GM19238 (cell line): Measurements from ENCODE around the gene CFAP69.

Experiments
- DNase-seq: peaks from one replicate; pipeline ENCODE4 v3.0.0; 2011; ENCODE audit warnings: low spot score; ENCODE audit not compliant: insufficient read length

The CFAP69 gene, protein sequence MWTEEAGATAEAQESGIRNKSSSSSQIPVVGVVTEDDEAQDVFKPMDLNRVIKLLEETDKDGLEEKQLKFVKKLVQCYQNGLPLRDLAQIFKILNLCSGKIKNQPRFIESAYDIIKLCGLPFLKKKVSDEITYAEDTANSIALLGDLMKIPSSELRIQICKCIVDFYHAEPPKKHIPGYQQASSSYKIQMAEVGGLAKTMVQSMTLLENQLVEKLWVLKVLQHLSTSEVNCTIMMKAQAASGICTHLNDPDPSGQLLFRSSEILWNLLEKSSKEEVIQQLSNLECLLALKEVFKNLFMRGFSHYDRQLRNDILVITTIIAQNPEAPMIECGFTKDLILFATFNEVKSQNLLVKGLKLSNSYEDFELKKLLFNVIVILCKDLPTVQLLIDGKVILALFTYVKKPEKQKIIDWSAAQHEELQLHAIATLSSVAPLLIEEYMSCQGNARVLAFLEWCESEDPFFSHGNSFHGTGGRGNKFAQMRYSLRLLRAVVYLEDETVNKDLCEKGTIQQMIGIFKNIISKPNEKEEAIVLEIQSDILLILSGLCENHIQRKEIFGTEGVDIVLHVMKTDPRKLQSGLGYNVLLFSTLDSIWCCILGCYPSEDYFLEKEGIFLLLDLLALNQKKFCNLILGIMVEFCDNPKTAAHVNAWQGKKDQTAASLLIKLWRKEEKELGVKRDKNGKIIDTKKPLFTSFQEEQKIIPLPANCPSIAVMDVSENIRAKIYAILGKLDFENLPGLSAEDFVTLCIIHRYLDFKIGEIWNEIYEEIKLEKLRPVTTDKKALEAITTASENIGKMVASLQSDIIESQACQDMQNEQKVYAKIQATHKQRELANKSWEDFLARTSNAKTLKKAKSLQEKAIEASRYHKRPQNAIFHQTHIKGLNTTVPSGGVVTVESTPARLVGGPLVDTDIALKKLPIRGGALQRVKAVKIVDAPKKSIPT

DNA sequence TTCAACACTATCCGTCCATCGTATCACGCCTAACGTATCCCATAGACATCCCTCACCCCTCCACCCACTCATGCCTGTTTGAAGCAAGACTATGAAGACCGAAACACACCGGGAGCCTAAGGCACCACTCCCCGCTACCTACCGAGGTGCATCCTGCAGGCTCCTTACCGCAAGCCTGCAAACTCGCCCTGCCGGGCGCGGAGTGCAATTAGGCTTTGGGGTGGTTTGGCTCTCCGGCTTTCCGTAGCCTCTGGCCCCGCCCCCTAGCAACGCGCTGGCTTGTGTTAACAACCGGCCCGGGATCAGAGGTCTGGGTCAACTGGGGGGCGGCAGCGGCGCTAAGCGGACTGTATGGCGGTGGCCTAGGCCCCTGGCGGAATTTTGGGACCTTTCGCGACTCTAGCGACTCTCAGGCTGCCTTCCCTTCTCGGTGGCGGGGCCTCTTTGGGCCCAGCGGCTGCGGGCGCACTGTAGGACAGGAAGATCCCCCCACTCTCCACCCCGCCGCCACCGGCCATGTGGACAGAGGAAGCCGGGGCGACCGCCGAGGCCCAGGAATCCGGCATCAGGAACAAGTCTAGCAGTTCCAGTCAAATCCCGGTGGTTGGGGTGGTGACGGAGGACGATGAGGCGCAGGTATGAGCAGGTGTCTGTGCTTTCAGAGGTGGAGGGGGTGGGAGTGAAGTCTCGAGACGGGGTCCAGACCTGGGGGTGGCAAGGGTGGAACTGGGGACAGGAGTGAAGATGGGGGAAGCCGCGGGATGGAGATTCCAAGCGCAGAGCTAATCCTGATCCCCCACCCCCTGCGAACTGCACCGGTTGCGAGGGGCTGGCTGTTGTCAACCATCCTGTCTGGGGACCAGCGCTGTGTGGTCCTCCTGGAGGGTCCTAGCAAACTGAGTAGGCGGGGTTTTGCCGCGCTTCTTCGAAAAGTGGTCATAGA is at the start of gene CFAP69:
CFAP69 (plus strand) TSS at position 266 of the 943 bp plus-strand sequence; CDS start at position 517, 251 bp downstream.
- peak; percentile 66 for DNase-seq

DNA sequence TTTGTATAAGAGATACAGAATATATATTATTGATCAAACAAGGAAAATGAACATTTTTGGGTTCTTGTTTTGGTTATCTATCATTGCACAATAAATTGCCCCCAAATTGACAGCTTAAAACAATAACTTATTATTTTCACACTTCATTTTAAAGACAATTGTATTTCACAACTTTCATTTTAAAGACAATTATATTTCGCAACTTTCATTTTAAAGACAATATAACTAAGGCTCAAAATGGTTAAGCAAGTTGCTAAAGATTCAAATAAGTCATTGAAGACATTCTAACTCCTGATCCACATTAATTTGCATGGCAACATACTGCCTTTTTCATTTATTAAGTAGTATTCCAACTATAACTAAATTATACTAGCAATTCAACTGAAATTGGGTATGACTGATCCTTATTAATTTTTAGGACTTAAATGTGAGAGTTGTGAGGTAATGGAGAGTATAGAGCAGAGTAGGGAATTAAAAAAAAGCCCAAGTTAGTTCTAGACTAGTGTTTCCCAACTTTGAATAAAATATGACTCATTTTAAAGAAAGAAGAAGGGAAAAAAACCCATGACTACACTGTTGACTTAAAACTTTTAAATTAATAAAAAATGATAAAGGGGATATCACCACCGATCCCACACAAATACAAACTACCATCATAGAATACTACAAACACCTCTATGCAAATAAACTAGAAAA is 43.3 kb upstream of the CFAP69 start:
- no peak for DNase-seq

DNA sequence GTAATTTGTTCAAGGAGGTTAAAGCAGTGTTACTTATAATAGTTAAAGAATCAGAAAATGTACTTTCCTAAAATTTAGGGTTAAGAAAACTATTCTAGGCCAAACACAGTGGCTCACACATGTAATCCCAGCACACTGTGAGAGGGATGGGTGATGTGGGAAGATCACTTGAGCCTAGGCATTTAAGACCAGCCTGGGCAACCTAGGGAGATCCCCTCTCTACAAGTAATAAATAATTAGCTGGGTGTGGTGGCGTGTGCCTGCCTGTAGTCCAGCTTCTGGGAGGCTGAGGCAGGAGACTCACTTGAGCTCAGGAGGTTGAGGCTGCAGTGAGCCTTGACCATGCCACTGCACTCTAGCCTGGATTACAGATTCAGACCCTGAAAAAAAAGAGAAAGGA is 37.0 kb upstream of the CFAP69 start:
- DNase-seq: no peak

DNA sequence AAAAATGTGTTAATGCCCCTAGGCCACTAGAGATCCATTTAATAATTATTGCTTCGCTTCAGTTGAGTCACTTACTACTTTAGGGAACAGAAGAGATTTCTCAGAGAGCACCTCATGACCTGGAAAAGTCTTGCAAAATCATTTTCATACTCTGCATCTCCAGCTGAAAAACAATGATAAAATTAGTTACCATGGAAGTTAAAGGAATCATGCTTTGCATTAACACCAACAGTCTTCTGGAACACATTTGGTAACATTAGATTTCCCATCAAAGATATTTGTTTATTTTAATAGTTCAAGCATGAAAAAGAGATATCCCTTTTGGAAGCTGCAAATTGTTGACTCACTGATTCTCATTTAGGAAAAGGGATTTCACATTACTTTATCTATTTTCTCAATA is 35.2 kb upstream of the CFAP69 start:
- DNase-seq: no peak

DNA sequence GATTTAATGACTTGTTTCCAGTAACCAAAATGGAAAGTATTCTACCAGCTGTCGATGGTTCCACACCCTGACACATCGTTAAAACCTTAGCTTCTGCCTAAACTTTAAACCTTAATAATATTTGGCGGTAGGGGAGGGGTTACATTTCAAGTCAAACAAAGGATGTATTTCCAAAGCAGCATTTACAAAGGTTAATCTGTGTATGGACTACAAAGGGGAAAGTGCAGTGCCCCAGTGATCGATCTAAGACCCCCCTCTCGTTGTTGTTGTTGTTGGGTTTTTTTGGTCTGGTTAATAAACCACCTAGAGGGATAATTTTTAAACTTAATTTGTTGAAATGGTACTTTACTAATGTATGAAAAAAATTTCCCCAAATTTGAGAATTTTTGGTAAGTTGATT is 34.5 kb upstream of the CFAP69 start:
- no peak for DNase-seq

DNA sequence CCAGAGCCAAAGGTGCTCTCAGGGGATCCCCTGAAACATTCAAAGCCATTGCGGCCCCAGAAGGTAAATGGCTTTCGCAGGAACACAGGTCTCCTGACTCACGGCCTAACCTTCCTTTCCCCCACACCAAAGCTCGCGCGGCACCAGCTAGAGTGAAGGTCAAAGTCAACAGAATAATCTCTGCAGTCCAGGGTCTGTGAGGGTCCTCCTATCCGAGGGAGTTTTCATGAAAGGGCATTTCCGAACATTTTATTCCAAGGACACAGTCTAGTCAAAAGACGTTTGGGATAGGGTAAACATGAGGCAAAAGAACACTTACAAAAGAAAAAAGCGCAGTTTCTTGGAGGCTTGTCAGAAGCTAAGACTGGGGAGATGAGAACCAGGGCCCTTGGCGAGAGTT is 34.0 kb upstream of the CFAP69 start:
- DNase-seq: no peak

DNA sequence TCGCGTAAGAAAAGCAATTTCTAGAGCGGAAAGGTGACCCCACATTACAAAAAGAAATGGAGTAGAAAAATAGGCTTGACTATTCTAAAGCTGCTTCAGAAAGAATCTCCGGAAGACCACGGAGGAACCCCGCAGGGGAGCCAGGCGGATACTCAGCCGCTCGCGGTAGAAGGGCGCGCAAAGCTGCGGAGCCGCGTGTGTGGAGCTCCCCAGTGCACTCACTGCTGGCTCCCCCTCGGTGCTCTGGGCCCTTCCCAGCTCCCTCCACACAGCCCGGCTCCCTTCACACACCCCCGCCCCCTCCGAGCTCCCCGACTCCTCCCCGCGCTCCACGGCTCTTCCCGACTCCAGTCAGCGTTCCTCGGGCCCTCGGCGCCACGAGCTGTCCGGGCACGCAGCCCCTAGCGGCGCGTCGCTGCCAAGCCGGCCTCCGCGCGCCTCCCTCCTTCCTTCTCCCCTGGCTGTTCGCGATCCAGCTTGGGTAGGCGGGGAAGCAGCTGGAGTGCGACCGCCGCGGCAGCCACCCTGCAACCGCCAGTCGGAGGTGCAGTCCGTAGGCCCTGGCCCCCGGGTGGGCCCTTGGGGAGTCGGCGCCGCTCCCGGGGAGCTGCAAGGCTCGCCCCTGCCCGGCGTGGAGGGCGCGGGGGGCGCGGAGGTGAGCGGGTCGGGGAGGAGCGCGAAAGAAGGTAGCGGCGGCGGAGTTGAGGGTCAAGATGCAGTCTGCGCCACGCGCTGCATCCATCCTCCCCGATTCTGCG is 33.4 kb upstream of the CFAP69 start, which contains the start of gene STEAP2:
STEAP2 (plus strand) TSS at position 350 of the 758 bp plus-strand sequence. CDS start 13,343 bp downstream, outside the sequence.
- DNase-seq: peak; percentile 39

DNA sequence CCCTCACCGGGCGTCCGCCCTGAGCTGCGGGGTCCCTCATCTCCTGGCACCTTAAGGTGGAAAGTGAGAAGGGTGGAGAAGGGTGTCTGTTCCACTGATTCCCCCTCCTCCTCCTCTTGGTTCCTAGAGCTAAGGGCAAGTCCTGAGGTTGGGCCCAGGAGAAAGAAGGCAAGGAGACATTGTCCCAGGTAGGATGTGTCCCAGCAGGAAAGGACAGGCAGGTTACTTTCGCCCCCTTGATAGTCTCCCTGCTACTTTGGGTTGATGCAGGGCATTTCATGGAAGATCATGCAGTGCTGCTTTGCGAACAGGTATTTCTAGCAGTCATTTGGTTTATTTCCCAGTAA is 32.9 kb upstream of the CFAP69 start:
- DNase-seq: no peak

DNA sequence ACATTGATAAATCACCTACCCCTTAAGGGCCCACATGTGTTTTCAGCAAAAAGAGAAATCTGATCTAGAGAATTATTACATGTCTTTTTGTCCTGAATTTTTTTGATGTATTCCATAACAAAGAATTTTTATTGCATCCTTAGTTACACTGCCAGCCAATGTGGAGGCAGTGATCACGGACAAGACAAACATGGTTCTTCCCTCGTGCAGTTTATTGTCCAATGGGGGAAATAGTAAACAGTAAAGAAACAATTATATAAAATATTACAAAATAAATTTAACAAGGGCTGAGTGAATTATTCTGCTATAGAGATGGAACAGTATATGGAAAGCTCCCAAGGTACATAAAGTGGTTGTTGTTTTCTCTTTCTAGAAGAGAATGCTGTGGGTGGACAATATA is 31.5 kb upstream of the CFAP69 start:
- DNase-seq: no peak

DNA sequence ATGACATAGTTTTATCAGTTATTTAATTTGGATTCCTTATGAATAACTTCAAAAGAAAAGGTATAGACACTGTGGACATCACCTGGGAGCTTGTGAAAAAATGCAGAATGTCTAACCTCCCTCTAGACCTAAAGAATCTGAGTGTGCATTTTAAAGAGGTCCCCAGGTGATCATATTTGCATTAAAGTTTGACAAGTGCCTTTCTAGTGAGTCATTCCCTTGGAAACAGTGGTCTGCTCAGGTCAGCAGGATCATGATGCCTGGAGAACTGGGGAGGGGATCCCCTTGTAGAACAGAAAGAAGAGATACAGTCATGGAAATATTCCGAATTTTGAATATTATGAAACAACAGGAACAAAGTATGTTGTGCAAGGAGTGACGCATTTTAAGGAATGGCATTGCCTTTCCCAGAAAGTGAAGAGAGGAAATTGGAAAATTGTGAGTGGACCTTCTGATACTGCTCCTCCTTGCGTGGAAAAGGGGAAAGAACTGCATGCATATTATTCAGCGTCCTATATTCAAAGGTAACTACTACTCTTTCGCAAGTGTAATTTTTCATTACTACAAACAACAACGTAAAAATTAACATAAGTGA is 28.8 kb upstream of the CFAP69 start:
- DNase-seq: no peak

DNA sequence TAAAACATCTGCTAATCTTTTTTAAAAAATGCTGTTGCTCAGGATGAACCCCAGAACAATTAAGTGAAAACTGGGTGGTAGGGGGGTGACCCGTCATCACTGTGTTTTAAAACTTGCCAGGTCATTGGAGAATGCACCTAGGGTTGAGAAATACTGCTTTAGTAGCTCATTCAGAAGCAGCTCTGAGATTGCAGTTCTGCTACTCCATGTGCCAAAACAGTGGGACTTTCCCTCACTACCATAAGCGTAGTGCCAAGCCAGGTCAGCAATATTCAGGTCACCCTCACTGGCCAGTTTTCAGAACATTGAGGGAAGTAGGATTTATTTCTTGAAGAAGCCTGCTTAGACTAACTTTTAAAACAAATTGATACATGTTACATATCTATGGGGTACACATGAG is 28.2 kb upstream of the CFAP69 start:
- DNase-seq: no peak

DNA sequence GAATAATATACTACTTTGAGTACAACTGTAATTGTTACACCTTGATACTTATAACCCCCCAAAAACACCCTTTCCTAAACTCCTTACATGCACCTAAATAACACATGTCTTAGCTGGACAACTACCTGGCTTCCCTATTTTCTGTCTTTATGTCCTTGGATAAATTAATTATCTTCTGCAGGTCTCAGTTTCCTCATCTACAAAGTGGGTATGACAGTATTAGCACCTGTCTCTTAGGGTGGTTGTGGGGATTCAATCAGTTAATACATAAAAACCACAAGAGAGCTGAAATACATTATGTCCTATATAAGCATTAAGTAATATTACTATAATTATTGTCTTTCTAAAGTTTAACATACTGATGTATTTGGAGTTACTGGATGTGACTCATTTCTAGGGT is 22.6 kb upstream of the CFAP69 start:
- no peak for DNase-seq

DNA sequence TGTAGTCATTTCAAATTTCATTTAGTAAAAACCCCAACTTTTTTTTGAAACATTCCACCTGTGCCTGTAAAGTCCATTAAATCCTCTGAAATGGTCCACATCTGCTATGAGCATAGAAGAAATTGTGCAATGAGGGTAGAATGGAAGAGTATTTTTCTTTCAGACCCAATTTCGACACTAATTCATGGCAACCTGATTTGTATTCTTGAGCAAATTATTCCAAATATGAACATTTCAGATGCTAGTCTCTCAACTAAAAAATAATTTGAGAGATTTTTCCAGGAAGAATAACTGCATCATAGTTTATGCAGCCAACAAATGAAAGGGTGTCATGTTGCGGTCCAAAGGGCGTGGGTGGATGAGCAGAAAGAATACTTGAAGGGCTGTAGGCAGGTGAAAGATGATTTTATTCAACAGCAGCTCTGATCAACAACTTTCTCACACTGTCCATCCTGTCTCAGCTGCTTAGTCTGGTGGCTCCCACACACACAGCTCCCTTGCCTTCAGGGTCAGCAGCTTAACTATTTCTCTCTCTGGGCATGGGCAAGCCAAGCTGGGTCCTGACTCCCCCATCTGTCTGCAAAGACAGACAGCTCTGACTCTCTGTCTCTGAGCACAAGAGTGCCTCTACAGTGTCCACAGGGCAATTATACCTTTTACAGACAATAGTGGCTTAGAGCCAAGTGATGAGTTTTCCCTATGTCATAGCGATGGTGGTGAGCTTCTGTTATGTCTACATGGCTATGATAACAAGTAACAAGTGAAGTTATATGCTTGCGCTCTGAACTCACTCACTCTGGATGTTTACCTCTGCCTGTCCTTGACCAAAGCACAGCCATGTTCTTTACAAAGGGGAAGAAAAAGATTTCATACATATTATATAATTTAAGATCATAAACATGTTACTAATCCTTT is 21.9 kb upstream of the CFAP69 start:
- no peak for DNase-seq

DNA sequence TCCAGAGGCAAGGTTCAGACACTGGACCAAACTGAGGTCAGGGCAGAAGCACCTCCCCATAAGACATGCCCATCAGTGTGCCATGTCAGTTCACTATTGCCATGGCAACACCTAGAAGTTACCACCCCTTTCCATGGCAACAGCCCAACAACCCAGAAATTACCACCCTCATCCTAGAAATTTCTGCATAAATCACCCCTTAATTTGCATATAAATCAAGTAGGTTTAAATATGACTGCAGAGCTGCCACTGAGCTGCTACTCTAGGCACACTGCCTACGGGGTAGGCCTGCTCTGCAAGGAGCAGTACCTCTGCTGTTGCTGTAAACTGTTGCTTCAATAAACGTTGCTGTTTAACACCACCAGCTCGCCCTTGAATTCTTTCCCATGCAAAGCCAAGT is 20.8 kb upstream of the CFAP69 start:
- no peak for DNase-seq

DNA sequence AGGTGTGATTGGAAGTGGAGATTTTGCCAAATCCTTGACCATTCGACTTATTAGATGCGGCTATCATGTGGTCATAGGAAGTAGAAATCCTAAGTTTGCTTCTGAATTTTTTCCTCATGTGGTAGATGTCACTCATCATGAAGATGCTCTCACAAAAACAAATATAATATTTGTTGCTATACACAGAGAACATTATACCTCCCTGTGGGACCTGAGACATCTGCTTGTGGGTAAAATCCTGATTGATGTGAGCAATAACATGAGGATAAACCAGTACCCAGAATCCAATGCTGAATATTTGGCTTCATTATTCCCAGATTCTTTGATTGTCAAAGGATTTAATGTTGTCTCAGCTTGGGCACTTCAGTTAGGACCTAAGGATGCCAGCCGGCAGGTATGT is 19.8 kb upstream of the CFAP69 start:
- DNase-seq: no peak

DNA sequence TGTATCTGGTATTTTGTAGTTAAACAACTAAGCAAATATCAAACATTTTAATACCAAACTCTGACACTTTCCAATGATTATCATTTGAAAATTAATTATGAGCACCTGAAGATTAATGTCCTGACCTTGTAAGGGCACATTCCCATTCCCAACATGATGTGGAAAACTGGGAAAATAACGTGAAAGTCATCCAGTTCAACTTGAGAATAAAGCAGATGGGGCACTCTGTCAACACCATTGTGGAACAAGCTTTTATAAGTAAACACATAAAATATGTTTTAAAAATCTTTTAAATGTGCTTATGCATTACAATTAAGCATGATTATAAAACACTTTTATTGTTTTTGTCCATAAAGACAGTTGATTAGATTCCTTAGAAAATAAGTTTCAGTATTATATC is 19.4 kb upstream of the CFAP69 start:
- no peak for DNase-seq

DNA sequence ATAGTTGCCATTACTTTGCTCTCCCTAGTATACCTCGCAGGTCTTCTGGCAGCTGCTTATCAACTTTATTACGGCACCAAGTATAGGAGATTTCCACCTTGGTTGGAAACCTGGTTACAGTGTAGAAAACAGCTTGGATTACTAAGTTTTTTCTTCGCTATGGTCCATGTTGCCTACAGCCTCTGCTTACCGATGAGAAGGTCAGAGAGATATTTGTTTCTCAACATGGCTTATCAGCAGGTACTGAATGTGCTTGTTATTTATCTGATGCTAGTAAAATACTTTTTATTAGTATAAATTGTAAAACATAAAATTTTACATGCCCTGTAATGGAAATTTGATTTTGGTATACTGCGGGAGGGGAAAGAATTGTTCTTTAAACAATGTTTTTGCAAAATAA is 17.7 kb upstream of the CFAP69 start:
- no peak for DNase-seq

DNA sequence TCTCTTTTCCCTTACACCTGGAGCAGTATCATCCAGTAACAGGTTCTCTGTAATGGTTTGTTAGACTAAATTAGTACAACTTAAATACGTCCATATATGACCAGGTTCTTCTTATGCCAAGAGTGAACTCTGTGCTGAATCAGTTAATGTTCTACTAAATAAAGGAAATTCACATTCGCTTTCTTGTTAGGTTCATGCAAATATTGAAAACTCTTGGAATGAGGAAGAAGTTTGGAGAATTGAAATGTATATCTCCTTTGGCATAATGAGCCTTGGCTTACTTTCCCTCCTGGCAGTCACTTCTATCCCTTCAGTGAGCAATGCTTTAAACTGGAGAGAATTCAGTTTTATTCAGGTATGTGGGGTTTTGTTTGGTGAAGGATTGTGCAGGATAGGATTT is 15.3 kb upstream of the CFAP69 start:
- no peak for DNase-seq
